Measurements from ENCODE around the gene RXFP2. TPM values are rescaled to one million over a fixed set of nuclear protein-coding genes. Genes with fewer than 3 reads are reported as not detected.

Gene RXFP2
- total and polyA plus RNA-seq, 12 donors = 0.01 TPM; not detected in 11

GRCh38 chr13:31775148-31775547, 35.8 kb downstream of the RXFP2 start:
- Histone ChIP-seq H3K36me3 (no peaks in the 10 kb centered on the region), H3K4me3 (no peak overlapping the region), H3K9me3 (no peaks in the 10 kb centered on the region), H3K4me1 (peaks cover 0 to 25% (median 0%) of the 10 kb centered on the region in 9 donors), H3K27me3 (peaks cover 0 to 1% (median 0%) of the 10 kb centered on the region in 7 donors), H3K27ac (peak overlapping the region in 2 of 10 donors; percentile 5 to 54)
- WGBS, 2 donors = 92 to 94% methylated on average over 2 of the region's 2 CpGs
- peak in 2 of 8 donors; percentile 9 to 21 for ATAC-seq
- intact Hi-C loops (cut with DNase I) = no loop called here
- TF ChIP-seq CTCF (IDR thresholded peaks at IDR 0.05) = no peak
- DNase-seq = no peak

- H3K4me3 ChIP-seq = no peak overlapping the region
- H3K27me3 ChIP-seq = peaks cover 0 to 7% (median 0%) of the 10 kb centered on the region in 7 donors
- peak overlapping the region in 2 of 10 donors; percentile 9 to 54 for H3K27ac ChIP-seq
- H3K9me3 ChIP-seq = no peaks in the 10 kb centered on the region
- TF ChIP-seq CTCF (IDR thresholded peaks at IDR 0.05) = no peak
- peak; percentile 80 to 95 (median 88) for ATAC-seq
- WGBS, 2 donors = 68 to 75% methylated on average over 3 of the region's 3 CpGs
- no peaks in the 10 kb centered on the region for H3K36me3 ChIP-seq
- H3K4me1 ChIP-seq = peaks cover 0 to 25% (median 0%) of the 10 kb centered on the region in 9 donors
- intact Hi-C loops (cut with DNase I) = no loop called here
- DNase-seq = peak; percentile 17 to 50
Observed at GRCh38 chr13:31775686-31776085, 36.4 kb downstream of the RXFP2 start.

GRCh38 chr13:31781064-31781463, 41.7 kb downstream of the RXFP2 start:
- TF ChIP-seq CTCF (IDR thresholded peaks at IDR 0.05) = no peak
- 63 to 65% methylated on average over 4 of the region's 4 CpGs for WGBS, 2 donors
- H3K4me1 ChIP-seq = peaks cover 0 to 5% (median 0%) of the 10 kb centered on the region in 9 donors
- no peak for ATAC-seq
- no peak overlapping the region for H3K4me3 ChIP-seq
- no peak overlapping the region for H3K27ac ChIP-seq
- peaks cover 0 to 17% (median 0%) of the 10 kb centered on the region in 7 donors for H3K27me3 ChIP-seq
- H3K36me3 ChIP-seq = no peaks in the 10 kb centered on the region
- intact Hi-C loops (cut with DNase I) = no loop called here
- DNase-seq = no peak
- no peaks in the 10 kb centered on the region for H3K9me3 ChIP-seq

DNA sequence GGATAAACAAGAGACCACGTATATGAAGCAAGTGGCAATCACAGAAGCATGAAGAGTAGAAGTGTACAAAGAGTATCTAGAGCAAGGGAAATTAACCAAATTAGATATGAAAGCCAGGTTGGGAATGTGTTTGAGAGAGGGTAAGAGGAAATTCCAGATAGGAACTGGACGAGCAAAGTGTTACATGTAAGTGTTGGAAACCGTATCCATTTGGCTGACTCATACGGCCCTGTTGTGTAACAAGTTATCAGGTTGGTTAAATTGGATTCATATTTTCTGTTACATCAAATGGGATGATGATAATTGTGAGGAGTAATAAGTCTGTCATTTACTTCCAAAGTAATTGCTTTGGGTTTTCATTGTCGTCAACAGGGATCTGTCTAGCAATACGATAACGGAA, 46.7 kb downstream of the RXFP2 start:
- no peak for DNase-seq
- peaks cover 0 to 11% (median 0%) of the 10 kb centered on the region in 7 donors for H3K27me3 ChIP-seq

More for the DNA sequence above, 46.7 kb downstream of the RXFP2 start:
- Histone ChIP-seq H3K4me1 (peaks cover 0 to 6% (median 0%) of the 10 kb centered on the region in 9 donors), H3K36me3 (no peaks in the 10 kb centered on the region), H3K27ac (no peak overlapping the region), H3K9me3 (no peaks in the 10 kb centered on the region), H3K4me3 (no peak overlapping the region)
- 52 to 58% methylated on average over 7 of the region's 7 CpGs for WGBS, 2 donors
- intact Hi-C loops (cut with DNase I) = no loop called here
- no peak for TF ChIP-seq CTCF (IDR thresholded peaks at IDR 0.05)
- ATAC-seq = peak in 4 of 8 donors; percentile 55 to 81 (median 75)

All from heart right ventricle (tissue), 16 donors.